OCI-LY1 (cell line): ENCODE data around the gene HECTD1.
"Not testable (repeated sequence)": the region's sequence is repeated elsewhere in the genome, so short reads cannot be mapped to it uniquely, and the experiment has no call there.

Experiments used
- H2AFZ ChIP-seq: fragments of 200-600 bp; sonication (generic), shearing (Covaris generic); 2 replicates; pipeline ENCODE4 v1.6.0; 2014; ENCODE audit warnings: antibody characterized with exemption, mild to moderate bottlenecking, low read length
- H3F3A ChIP-seq: fragments of 200-600 bp; sonication (generic), shearing (Covaris generic); 2 replicates; pipeline ENCODE4 v1.6.0; 2014; ENCODE audit warnings: mild to moderate bottlenecking, antibody characterized with exemption, low read length, moderate library complexity; ENCODE audit not compliant: insufficient read depth
- H3K27ac ChIP-seq: fragments of 200-600 bp; sonication (generic); 2 replicates; pipeline ENCODE4 v1.5.1; 2014; ENCODE audit warnings: low read length, mixed run types, mild to moderate bottlenecking, low read depth; ENCODE audit not compliant: poor library complexity, severe bottlenecking
- H3K27me3 ChIP-seq: fragments of 200-600 bp; sonication (generic); 2 replicates; pipeline ENCODE4 v1.6.0; 2014; ENCODE audit warnings: antibody characterized with exemption, mild to moderate bottlenecking, low read length, moderate library complexity; ENCODE audit not compliant: insufficient read depth
- H3K36me3 ChIP-seq: fragments of 200-600 bp; sonication (generic); 2 replicates; pipeline ENCODE4 v1.6.1; 2014; ENCODE audit warnings: mild to moderate bottlenecking, antibody characterized with exemption, low read length, moderate library complexity, mixed read lengths; ENCODE audit not compliant: insufficient read depth
- H3K4me1 ChIP-seq: fragments of 200-600 bp; sonication (generic); 2 replicates; pipeline ENCODE4 v1.5.1; 2014; ENCODE audit warnings: mild to moderate bottlenecking, low read length, moderate library complexity; ENCODE audit not compliant: insufficient read depth, severe bottlenecking
- H3K4me2 ChIP-seq: fragments of 200-600 bp; sonication (generic), shearing (Covaris generic); 2 replicates; pipeline ENCODE4 v1.6.1; 2014; ENCODE audit warnings: low read length
- H3K4me3 ChIP-seq: fragments of 200-600 bp; sonication (generic); 2 replicates; pipeline ENCODE4 v1.5.1; 2014; ENCODE audit warnings: low read length, low read depth, mild to moderate bottlenecking, mixed read lengths; ENCODE audit not compliant: poor library complexity, severe bottlenecking
- H3K79me2 ChIP-seq: fragments of 200-600 bp; shearing (Covaris generic); 2 replicates; pipeline ENCODE4 v1.6.1; 2016; ENCODE audit warnings: mixed run types, low read length, mixed read lengths; ENCODE audit not compliant: insufficient read depth
- H3K9ac ChIP-seq: fragments of 200-600 bp; sonication (generic), shearing (Covaris generic); 2 replicates; pipeline ENCODE4 v1.6.1; 2014; ENCODE audit warnings: mild to moderate bottlenecking, low read length, mixed read lengths
- H3K9me2 ChIP-seq: fragments of 200-600 bp; sonication (generic), shearing (Covaris generic); 2 replicates; pipeline ENCODE4 v1.6.1; 2014; ENCODE audit warnings: low read depth, mild to moderate bottlenecking, low read length, mixed read lengths
- H3K9me3 ChIP-seq: fragments of 200-600 bp; shearing (Covaris generic); 2 replicates; pipeline ENCODE4 v1.6.1; 2014; ENCODE audit warnings: low read length, mixed read lengths
- H4K20me1 ChIP-seq: fragments of 200-600 bp; sonication (generic), shearing (Covaris generic); 2 replicates; pipeline ENCODE4 v1.6.0; 2016; ENCODE audit warnings: mild to moderate bottlenecking, low read length; ENCODE audit not compliant: insufficient read depth
- CTCF ChIP-seq: fragments of 200-600 bp; sonication (generic), shearing (Covaris generic); IDR thresholded peaks from 2 replicates; pipeline ENCODE4 v1.5.1; 2017; ENCODE audit warnings: mild to moderate bottlenecking, antibody characterized with exemption, low read length, moderate library complexity, mixed read lengths
- EZH2 ChIP-seq: fragments of 200-600 bp; sonication (generic), shearing (Covaris generic); IDR thresholded peaks from 2 replicates; pipeline ENCODE4 v1.8.0; 2017; ENCODE audit warnings: borderline replicate concordance, mixed run types, mild to moderate bottlenecking, antibody characterized with exemption, low read length, moderate library complexity, mixed read lengths

The HECTD1 gene

GRCh38 chr14:31106768-31107167 is 100.8 kb downstream of the HECTD1 start:
- no peaks in the 10 kb centered on the region for H3K9me2 ChIP-seq
- no peaks in the 10 kb centered on the region for H3K79me2 ChIP-seq
- no peak overlapping the region for H3K4me2 ChIP-seq
- no peak overlapping the region for H3K4me3 ChIP-seq
- no peaks in the 10 kb centered on the region for H3F3A ChIP-seq
- no peaks in the 10 kb centered on the region for H3K4me1 ChIP-seq
- no peaks in the 10 kb centered on the region for H3K27me3 ChIP-seq
- H3K27ac ChIP-seq: no peak overlapping the region
- H3K9me3 ChIP-seq: no peaks in the 10 kb centered on the region
- no peak overlapping the region for H3K9ac ChIP-seq
- H2AFZ ChIP-seq: no peak overlapping the region
- TF ChIP-seq CTCF (no peak), EZH2 (no peak)
- peaks cover 95% of the 10 kb centered on the region for H3K36me3 ChIP-seq
- H4K20me1 ChIP-seq: no peaks in the 10 kb centered on the region

GRCh38 chr14:31097081-31097480 is 110.5 kb downstream of the HECTD1 start:
- TF ChIP-seq EZH2 (no peak), CTCF (no peak)
- Histone ChIP-seq H3K4me1 (no peaks in the 10 kb centered on the region), H3K9me2 (no peaks in the 10 kb centered on the region), H3K4me2 (no peak overlapping the region), H4K20me1 (no peaks in the 10 kb centered on the region), H3K27ac (no peak overlapping the region), H3F3A (no peaks in the 10 kb centered on the region), H3K9me3 (no peaks in the 10 kb centered on the region), H3K36me3 (peaks cover 44% of the 10 kb centered on the region), H3K9ac (no peak overlapping the region), H3K4me3 (no peak overlapping the region), H3K79me2 (no peaks in the 10 kb centered on the region), H3K27me3 (no peaks in the 10 kb centered on the region), H2AFZ (no peak overlapping the region)

- Histone ChIP-seq H3K9ac (no peak overlapping the region), H3K36me3 (peaks cover 35% of the 10 kb centered on the region), H3K27me3 (no peaks in the 10 kb centered on the region), H3K4me3 (no peak overlapping the region), H3K9me3 (no peaks in the 10 kb centered on the region), H2AFZ (no peak overlapping the region), H3K4me2 (no peak overlapping the region), H3K9me2 (no peaks in the 10 kb centered on the region), H3F3A (no peaks in the 10 kb centered on the region), H3K27ac (no peak overlapping the region), H4K20me1 (no peaks in the 10 kb centered on the region), H3K4me1 (no peaks in the 10 kb centered on the region), H3K79me2 (no peaks in the 10 kb centered on the region)
- TF ChIP-seq EZH2 (no peak), CTCF (no peak)
Measured at GRCh38 chr14:31096255-31096654, 111.3 kb downstream of the HECTD1 start.

DNA sequence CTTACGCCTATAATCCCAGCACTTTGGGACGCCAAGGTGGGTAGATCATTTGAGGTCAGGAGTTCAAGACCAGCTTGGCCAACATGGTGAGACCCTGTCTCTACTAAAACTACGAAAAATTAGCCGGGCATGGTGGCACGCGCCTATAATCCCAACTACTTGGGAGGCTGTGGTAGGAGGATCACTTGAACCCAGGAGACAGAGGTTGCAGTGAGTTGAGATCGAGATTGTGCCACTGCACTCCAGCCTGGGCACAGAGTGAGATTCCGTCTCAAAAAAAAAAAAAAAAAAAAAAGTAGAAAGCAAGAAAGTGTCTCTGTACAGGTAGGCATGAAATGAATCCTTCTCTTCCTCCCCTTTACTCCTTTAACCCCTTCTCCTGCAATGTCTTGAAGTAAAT is 111.8 kb downstream of the HECTD1 start:
- H3K9me3 ChIP-seq, H3K9ac ChIP-seq, H3K4me3 ChIP-seq, H3K27me3 ChIP-seq, H3K9me2 ChIP-seq, H3K27ac ChIP-seq, H3K79me2 ChIP-seq, H3F3A ChIP-seq, H4K20me1 ChIP-seq, H3K4me2 ChIP-seq, H2AFZ ChIP-seq, H3K4me1 ChIP-seq: not testable (repeated sequence)
- H3K36me3 ChIP-seq: peaks cover 31% of the 10 kb centered on the region

GRCh38 chr14:31093884-31094839 is 113.4 kb downstream of the HECTD1 start:
- not testable (repeated sequence) for H3K27ac ChIP-seq, H3K9me2 ChIP-seq, H3K9ac ChIP-seq, H3K4me2 ChIP-seq, H3K27me3 ChIP-seq, H3K4me3 ChIP-seq, H4K20me1 ChIP-seq, H3K9me3 ChIP-seq, H3F3A ChIP-seq, H2AFZ ChIP-seq, H3K4me1 ChIP-seq, H3K79me2 ChIP-seq
- peaks cover 14% of the 10 kb centered on the region for H3K36me3 ChIP-seq
